ENCODE measurements around the gene IFNG-AS1. TPM values are rescaled to one million over a fixed set of nuclear protein-coding genes. Genes with fewer than 3 reads are reported as not detected.

The IFNG-AS1 gene
- total RNA-seq, 1 experiment from 2014 or later = not detected

DNA sequence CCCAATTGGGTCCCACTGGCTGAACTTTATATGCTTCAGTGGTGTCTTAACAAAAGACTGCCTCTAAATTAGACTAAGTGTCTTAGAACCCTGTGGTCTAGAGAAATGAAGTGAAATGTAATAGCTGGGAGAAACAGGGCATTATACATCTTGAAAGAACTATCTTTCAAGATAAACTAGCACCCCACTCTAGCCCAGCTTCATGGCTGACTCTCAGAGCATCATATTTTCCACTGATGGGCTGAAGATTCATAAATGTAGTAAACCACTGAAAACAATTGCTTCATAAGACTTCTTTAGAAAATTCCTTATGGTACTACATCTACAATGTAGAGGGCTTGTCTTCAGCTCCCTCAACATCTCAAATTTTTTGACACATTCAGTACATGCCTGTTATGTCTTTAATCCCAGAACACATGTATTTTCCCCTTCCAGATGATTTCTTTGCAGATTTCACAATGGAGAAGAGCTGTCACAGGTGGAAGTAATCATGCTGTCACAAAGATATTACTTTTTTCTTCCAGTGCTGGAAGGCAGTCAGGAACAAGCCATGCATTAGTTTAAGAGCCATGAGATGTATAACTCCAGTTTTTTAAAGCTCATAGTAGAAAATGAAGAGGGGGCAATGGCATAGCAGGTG, 48.5 kb downstream of the IFNG-AS1 start:
- DNase-seq (ENCODE audit: low spot score) = no peak

DNA sequence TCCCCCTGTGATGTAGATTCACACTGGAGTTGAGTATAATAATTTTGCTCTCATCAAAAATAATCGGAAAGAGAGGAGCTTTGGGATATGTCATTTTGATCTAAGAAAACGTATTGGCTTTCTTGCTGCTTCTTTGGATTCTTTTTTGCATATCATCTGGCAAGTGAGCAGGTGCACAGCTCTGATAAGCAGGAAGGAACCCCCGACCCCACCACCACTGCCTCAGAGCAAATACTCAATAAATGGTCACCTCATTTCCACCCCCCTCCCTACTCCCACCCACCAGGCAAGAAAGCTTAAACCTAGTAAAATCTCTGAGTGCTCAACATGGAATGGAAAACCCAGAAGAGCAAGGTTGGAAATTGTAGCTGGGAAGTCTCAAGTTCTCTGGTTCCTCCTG, 49.4 kb downstream of the IFNG-AS1 start:
- DNase-seq (ENCODE audit: low spot score) = no peak

DNA sequence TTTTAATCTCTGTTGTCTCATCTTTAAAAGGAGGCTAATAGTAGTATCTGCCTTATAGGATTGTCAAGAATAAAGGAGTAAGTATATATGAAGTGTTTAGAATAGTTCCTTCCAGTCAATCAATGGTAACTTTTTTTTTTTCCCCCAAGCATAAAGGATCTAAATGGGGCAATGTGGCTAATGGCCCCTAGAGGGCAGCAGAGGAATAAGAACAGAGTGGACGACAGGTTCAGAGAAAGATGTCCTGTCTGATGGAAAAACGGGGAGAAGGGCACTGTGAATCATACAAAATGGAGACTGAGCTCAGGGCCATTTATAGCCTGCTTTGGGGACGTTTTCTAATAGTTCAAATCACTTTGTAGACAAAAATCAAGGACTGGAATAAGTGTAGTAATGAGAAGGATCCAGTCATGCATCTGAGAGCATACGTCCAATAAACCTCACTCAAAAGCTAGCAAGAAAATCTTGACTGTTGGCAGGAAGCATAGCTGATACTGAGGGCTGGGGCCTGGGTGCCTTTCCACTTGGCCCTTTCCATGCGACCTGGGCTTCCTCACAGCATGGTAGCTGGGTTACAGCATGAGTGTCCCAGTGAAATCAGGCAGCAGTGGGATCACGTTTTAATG, 51.3 kb downstream of the IFNG-AS1 start:
- DNase-seq (ENCODE audit: low spot score) = peak; percentile 71

DNA sequence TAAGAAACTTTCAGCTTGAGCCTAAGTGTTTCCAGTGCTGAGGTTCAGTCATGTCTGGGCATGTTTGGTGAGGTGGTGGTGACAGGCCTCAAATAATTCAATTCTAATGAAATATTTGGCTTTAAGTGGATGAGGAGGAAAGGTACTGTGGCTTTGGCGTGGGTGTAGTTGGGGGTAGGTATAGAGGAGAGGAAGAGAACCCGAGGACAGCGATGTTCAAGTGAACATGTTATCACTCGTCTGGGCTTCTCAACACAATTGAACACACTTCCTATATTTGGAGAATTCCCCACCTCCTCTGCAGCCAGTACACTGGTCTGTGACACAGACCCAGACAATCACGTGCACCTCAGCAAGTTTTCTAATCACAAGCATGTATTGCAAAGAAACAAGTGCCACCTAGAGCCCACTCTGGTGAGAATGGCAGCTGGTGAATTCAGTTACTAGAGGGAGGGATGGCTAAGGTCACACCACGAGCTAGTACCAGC, 53.0 kb downstream of the IFNG-AS1 start:
- DNase-seq (ENCODE audit: low spot score) = peak; percentile 16

DNA sequence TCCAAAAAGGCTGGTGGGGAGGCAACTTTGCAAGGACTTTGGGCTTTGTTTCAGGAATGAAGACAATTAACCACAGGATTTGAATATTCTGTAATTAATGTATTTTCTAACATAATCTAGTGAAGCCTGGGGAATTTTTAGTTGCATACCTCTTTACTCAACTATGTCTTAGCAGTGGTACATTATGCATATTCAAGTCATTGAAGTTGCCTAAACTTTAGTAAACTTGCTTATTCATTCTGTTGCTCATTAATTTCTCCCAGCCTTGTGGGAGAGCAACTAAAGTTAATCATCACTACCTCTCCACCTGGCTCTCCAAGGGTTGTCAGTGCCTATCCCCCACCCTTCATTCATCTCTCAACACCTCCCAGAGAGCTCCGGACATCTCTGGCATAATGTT, 54.2 kb downstream of the IFNG-AS1 start:
- no peak for DNase-seq (ENCODE audit: low spot score)

DNA sequence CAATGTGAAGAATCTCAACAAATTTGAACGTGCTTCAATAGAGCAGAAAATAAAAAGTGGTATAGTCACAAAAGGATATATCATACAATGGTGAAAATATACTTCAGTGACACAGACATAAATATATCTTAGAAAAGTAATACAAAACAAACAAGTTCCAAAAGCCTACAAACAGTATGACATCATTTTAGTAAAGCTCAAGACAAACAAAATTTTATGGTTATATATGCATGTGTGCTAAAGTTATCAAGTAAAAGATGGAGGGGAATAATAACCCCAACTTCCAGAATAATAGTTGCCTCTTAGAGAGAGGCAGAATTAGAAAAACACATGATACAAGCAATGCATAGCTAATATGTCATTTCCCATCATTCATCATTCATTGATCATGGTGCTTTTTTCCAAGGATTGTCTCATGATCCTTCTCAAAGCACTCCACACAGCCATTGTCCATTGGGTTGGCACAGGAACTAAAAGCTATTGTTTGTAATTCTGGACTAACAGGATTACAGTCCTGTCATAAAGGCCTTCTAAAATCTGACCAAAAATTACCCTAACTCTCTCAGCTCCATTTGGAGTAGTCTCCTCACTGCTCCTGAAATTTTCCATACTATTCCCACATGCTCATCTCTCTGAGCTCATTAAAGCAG, 59.5 kb downstream of the IFNG-AS1 start:
- DNase-seq (ENCODE audit: low spot score) = no peak

DNA sequence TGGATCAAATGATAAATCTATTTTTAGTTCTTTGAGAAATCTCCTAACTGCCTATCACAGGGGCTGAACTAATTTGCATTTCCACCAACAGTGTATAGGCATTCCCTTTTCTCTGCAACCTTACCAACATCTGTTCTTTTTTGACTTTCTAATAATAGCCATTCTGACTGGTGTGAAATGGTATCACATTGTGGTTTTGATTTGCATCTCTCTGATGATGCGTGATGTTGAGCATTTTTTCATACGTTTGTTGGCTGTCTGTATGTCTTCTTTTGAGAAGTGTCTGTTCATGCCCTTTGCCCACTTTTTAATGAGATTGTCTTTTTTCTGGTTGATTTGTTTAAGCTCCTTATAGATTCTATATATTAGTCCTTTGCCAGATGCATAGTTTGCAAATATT, 67.1 kb downstream of the IFNG-AS1 start:
- DNase-seq (ENCODE audit: low spot score) = no peak

DNA sequence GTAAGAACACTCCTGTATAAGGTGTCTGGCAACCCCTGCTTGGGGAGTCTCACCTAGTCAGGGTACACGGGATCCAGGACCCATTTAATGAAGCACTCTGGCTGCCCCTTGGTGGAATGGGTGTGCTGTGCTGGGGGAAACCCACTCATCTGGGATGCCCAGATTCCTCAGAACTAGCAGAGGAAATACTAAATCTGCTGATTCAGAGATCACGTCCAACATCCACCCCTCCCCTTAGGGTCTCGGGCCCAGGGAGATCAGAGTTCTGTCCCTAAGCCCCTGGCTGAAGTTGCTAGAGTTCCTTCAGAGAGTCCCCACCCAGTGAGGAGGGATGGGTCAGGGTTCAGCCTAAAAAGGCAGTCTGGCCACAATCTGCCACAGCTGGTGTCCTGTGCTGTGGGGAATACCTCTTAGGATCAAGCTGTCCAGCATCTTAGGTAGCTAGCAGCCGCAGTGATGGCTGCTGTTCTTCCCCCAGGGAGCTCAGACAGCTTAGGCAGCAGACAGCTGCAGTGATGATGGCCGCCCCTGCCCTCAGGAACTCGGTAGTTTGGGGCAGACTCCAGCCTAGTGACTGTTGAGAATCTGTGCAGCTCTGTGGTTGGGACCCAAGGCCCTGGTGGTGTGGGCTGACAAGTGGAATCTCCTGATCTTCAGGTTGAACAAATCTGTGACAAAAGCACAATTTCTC, 74.8 kb downstream of the IFNG-AS1 start:
- no peak for DNase-seq (ENCODE audit: low spot score)

DNA sequence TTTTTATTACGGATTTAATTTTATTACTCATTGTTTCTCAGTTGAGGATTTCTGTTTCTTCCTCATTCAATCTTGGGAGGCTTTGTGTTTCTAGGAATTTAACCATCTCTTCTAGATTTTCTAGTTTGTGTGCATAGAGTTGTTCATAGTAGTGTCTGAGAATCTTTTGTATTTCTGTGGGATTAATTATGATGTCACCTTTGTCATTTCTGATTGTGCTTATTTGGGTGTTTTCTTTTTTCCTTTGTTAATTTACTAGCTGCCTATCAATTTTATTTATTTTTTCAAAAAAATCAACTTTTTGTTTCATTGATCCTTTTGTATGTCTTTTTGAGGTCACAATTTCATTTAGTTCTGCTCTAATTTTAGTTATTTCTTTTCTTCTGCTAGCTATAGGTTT, 75.9 kb downstream of the IFNG-AS1 start:
- no peak for DNase-seq (ENCODE audit: low spot score)

DNA sequence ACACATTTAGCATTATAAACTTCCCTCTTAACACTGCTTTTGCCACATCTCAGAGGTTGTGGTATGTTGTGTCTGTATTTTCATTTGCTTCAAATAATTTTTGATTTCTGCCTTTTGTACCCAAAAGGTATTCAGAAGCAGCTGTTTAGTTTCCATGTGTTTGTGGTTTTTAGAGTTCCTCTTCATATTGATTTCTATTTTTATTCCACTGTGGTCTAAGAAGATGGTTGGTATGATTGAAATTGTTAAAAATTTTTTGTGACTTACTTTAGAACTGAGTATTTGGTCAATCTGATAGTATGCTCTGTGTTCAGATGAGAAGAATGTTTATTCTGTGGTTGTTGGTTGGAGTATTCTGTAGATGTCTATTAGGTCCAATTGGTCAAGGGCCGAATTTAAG, 76.4 kb downstream of the IFNG-AS1 start:
- DNase-seq (ENCODE audit: low spot score) = no peak

DNA sequence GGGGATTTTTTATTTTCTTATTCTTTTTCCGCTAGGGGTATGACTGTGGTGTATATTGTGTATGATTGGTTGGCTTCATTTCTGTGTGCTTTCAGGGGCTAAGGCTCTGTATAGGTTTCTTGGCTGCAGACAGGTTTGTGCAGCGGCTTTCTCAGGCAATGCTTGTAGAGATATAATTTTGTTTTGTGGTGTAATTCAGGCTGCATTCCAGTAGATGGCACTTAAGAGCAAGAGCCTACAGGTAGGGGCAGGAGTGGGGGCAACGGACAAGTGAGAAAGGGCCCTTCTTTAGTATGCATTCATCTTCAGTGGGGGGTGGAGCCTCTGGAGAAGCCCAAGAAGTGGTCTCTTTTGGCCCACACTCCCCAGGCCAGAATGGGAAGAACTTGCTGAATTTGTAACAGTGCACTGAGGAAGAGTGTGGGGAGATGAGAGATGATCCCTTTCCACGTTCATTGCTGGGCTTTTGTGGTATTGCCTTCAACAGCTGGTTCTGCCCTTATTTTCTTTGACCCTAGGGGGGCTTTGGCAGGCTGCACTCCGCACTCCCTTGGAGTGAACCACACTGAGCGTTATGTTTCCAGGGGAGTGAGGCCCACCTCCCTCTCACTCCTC, 78.6 kb downstream of the IFNG-AS1 start:
- DNase-seq (ENCODE audit: low spot score) = no peak

DNA sequence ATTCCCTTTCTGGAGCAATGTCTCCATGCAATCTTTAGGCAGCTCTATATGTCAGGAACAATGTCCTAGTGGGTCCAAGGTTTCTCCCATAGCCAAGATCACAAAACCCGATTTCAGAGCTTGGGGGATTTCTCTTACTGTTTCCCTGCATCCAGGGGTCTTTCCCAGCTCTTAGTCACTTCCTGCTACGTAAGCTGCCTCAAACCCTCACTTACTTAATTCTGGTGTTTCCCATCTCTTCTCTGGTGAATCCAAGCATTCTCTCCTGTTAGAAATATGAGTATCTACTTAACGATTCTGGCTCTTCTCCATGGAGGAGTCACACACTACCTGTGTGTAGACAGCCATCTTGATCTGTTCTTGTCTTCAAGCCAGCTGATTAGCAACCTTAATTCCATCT, 80.0 kb downstream of the IFNG-AS1 start:
- no peak for DNase-seq (ENCODE audit: low spot score)

Other genes with a start within 250 kb of the IFNG-AS1 start
- gene IFNG, start 170.3 kb downstream of the IFNG-AS1 start, total RNA-seq (2014; rRNA removed; shearing (Covaris generic)) = not detected in 2 replicates
- gene IL26, start 236.4 kb downstream of the IFNG-AS1 start, total RNA-seq (2014; rRNA removed; shearing (Covaris generic)) = not detected in 2 replicates